GM12878 (cell line): ENCODE data around the gene ACAD11. TPM values are rescaled to one million over a fixed set of nuclear protein-coding genes. Genes with fewer than 3 reads are reported as not detected.

Experiments used
- ATAC-seq: fragments of 200-7000 bp; cut with Tn5 transposase; 3 replicates; pipeline ENCODE4 v1.9.1; 2020; ENCODE audit warnings: mild to moderate bottlenecking, moderate library complexity
- BruUV-seq: library from RNA; stranded (reverse); fragments of 400-500 nt; replicated peaks from 2 replicates; lab custom pipeline; 2021; lab: Mats Ljungman, UMichigan
- CTCF ChIA-PET: fragments of 300-600 bp; sonication (Branson Sonifier 250); formaldehyde crosslinking; extraction: SDS; loops from one replicate; lab custom pipeline; 2021; ENCODE audit warnings: inconsistent platforms; lab: Yijun Ruan, JAX
- POLR2A ChIA-PET: fragments of 350-600 bp; formaldehyde crosslinking; extraction: SDS; loops from one replicate; lab custom pipeline; 2021; ENCODE audit warnings: inconsistent platforms; lab: Charles Lee
- RAD21 ChIA-PET: fragments of 300-600 bp; sonication (Branson Sonifier 250); formaldehyde crosslinking; loops from one replicate; lab custom pipeline; 2023; ENCODE audit warnings: antibody characterized with exemption; ENCODE audit not compliant: unreplicated experiment; lab: Charles Lee
- SMC1A ChIA-PET: fragments of 300-600 bp; sonication (Branson Sonifier 250); formaldehyde crosslinking; loops from one replicate; lab custom pipeline; 2023; ENCODE audit not compliant: unreplicated experiment, uncharacterized antibody; lab: Charles Lee
- DNase-seq: peaks from one replicate; pipeline ENCODE4 v3.0.0-alpha.2; 2011; ENCODE audit warnings: low read depth, low spot score
- FAIRE-seq: peaks from 3 replicates; lab custom pipeline; 2011; peaks lifted over from hg19 to GRCh38; lab: Jason Lieb, UNC
- H2AFZ ChIP-seq: 2 replicates; pipeline ENCODE4 v1.6.0; 2011; ENCODE audit warnings: low read depth, low read length, control low read depth; ENCODE audit not compliant: control insufficient read depth
- H3K27ac ChIP-seq: 2 replicates; pipeline ENCODE4 v1.5.1; 2011; ENCODE audit warnings: control low read depth; ENCODE audit not compliant: control insufficient read depth, insufficient read depth
- H3K27me3 ChIP-seq, 2 experiments: replicated peaks in 1 of 2; 2 replicates each; pipeline versions ENCODE4 v1.6.0 to v1.6.1; 2011; ENCODE audit warnings: low read length in 1 of 2; ENCODE audit not compliant: control insufficient read depth in 2 of 2, insufficient read depth in 2 of 2
- H3K36me3 ChIP-seq, 2 experiments: 2 replicates each; pipeline ENCODE4 v1.5.1; 2011; ENCODE audit warnings: low read length in 1 of 2; ENCODE audit not compliant: control insufficient read depth in 2 of 2, insufficient read depth in 2 of 2
- H3K4me1 ChIP-seq: 2 replicates; pipeline ENCODE4 v1.6.1; 2011; ENCODE audit warnings: mild to moderate bottlenecking, low read length, moderate library complexity, mixed read lengths; ENCODE audit not compliant: control insufficient read depth, insufficient read depth
- H3K4me2 ChIP-seq: 2 replicates; pipeline ENCODE4 v1.6.0; 2011; ENCODE audit warnings: control low read depth; ENCODE audit not compliant: control insufficient read depth, insufficient read depth
- H3K4me3 ChIP-seq: fragments of 200-600 bp; sonication (generic); 2 replicates; pipeline ENCODE4 v1.5.1; 2016
- H3K79me2 ChIP-seq: 2 replicates; pipeline ENCODE4 v1.6.0; 2011; ENCODE audit warnings: low read length; ENCODE audit not compliant: control insufficient read depth, insufficient read depth
- H3K9ac ChIP-seq: 2 replicates; pipeline ENCODE4 v1.8.0; 2011; ENCODE audit warnings: low read length, control low read depth, mixed read lengths; ENCODE audit not compliant: control insufficient read depth, insufficient read depth
- H3K9me3 ChIP-seq: replicated peaks from 3 replicates; pipeline ENCODE4 v1.5.1; 2011; ENCODE audit warnings: mild to moderate bottlenecking, low read length; ENCODE audit not compliant: control insufficient read depth, insufficient read depth
- H4K20me1 ChIP-seq: 2 replicates; pipeline ENCODE4 v1.6.0; 2011; ENCODE audit not compliant: control insufficient read depth, insufficient read depth
- BMI1 ChIP-seq: fragments of 450-650 bp; IDR thresholded peaks from 2 replicates; pipeline ENCODE4 v1.6.1; 2016; ENCODE audit warnings: mild to moderate bottlenecking, moderate library complexity, borderline replicate concordance
- FOXK2 ChIP-seq: fragments of 450-650 bp; IDR thresholded peaks from 2 replicates; pipeline ENCODE4 v1.6.1; 2017; ENCODE audit warnings: mild to moderate bottlenecking, moderate library complexity
- HCFC1 ChIP-seq: fragments of 150-350 bp; IDR thresholded peaks from 2 replicates; pipeline ENCODE4 v1.6.1; 2014; ENCODE audit warnings: low read length
- HDAC2 ChIP-seq: fragments of 200-600 bp; sonication (generic); IDR thresholded peaks from 2 replicates; pipeline ENCODE4 v1.6.1; 2017
- MYB ChIP-seq: fragments of 150-350 bp; IDR thresholded peaks from 2 replicates; pipeline ENCODE4 v1.6.1; 2014; ENCODE audit warnings: mild to moderate bottlenecking, low read depth, low read length, borderline replicate concordance
- NRF1 ChIP-seq: conservative IDR thresholded peaks from 2 replicates; pipeline ENCODE4 v1.6.1; 2011; ENCODE audit warnings: mild to moderate bottlenecking, low read depth, low read length, improper control_type of control experiment
- RB1 ChIP-seq: fragments of 450-650 bp; formaldehyde crosslinking; IDR thresholded peaks from 2 replicates; pipeline ENCODE4 v1.6.1; 2017; ENCODE audit warnings: mild to moderate bottlenecking, borderline replicate concordance
- ZBTB40 ChIP-seq: fragments of 450-650 bp; IDR thresholded peaks from 2 replicates; pipeline ENCODE4 v1.6.1; 2016; ENCODE audit warnings: mild to moderate bottlenecking, moderate library complexity, borderline replicate concordance
- WGBS: methylation state at CpG from one replicate; pipeline ENCODE4 v1.1.6; 2016; ENCODE audit warnings: low lambda C conversion rate; ENCODE audit not compliant: insufficient replicate concordance, insufficient coverage; ENCODE audit errors: missing lambda C conversion rate; 5-methylcytosine and 5-hydroxymethylcytosine counted together
- in situ Hi-C: fragments of 300-500 bp; cut with MboI; formaldehyde crosslinking; loops from 9 replicates; pipeline ENCODE4 v1.14.3; 2018; ENCODE audit warnings: mixed read lengths
- intact Hi-C: fragments of 100-400 bp; cut with micrococcal nuclease; formaldehyde crosslinking; loops from one replicate; pipeline ENCODE4 v1.14.2; 2022; ENCODE audit not compliant: unreplicated experiment
- polyA plus RNA-seq, 11 experiments: library from polyadenylated mRNA; depleted of rRNA in 4 of 11; unstranded in 6 of 11; stranded (reverse) in 5 of 11; fragments of >200 nt; fragmentation: Nextera tagmentation in 4 of 11; fragmentation: Illumina TruSeq in 1 of 11; extraction: Ambion mirVana in 4 of 11; extraction: Trizol in 1 of 11; gene quantifications; 1 replicate in 1 of 11; 2 replicates in 10 of 11; pipeline versions ENCODE4 v1.2.1 to v1.2.3, GENCODE V29; 2011 to 2016; ENCODE audit warnings: inconsistent platforms in 2 of 11, missing spikeins in 2 of 11, low read depth in 1 of 11
- total RNA-seq, 4 experiments: library from RNA; depleted of rRNA in 3 of 4; stranded (reverse); fragments of >200 nt in 3 of 4; fragmentation: Illumina TruSeq in 1 of 4; extraction: Trizol in 1 of 4; gene quantifications; 2 replicates each; pipeline versions ENCODE4 v1.2.1 to v1.2.3, GENCODE V29; 2013 to 2021

Gene ACAD11
- total and polyA plus RNA-seq, 10 of the 15 experiments (the other 5 are each of a cell fraction or from before 2014, with no cell fraction given) = 2.4 to 15.9 (median 10.4) TPM

GRCh38 chr3:132537297-132537696, 122.3 kb downstream of the ACAD11 start:
- DNase-seq = no peak
- ChIA-PET RAD21 (interaction anchor here (4.3 kb wide), 1 partner anchor 105 kb away, joined by 53 read pairs; no protein-coding TSS in a partner anchor), CTCF (interaction anchor here (0.8 to 12.1 kb wide), 9 partner anchors 10 to 110 kb away, joined by 3 to 203 read pairs (median 4); no protein-coding TSS in a partner anchor)

More at GRCh38 chr3:132537297-132537696, 122.3 kb downstream of the ACAD11 start:
- ATAC-seq (no peak), FAIRE-seq (no peak)
- Histone ChIP-seq H3K4me2 (no peak overlapping the region), H3K27me3 (no peaks in the 10 kb centered on the region), H3K4me3 (no peak overlapping the region), H3K27ac (no peak overlapping the region), H3K4me1 (no peaks in the 10 kb centered on the region), H3K79me2 (no peaks in the 10 kb centered on the region), H2AFZ (no peak overlapping the region), H3K36me3 (peaks cover 2 to 21% of the 10 kb centered on the region in 2 experiments), H3K9ac (no peak overlapping the region), H4K20me1 (no peaks in the 10 kb centered on the region), H3K9me3 (no peaks in the 10 kb centered on the region)
- BruUV-seq = no TSS peak
- in situ Hi-C loops = loop anchor here (25.0 kb wide), 1 partner anchor 850 kb away; no protein-coding TSS in a partner anchor
- intact Hi-C loops = no loop called here
- 95% methylated on average over 1 of the region's 1 CpG for WGBS
- ChIA-PET POLR2A (no interaction called here), SMC1A (interaction anchor here (0.6 to 7.1 kb wide), 5 partner anchors 11 to 102 kb away, joined by 3 to 100 read pairs (median 5); no protein-coding TSS in a partner anchor)
- TF ChIP-seq ZBTB40 = no peak
- no peak for TF ChIP-seq FOXK2
- TF ChIP-seq BMI1 = no peak
- no peak for TF ChIP-seq MYB
- TF ChIP-seq HDAC2 = no peak
- TF ChIP-seq RB1 = no peak
- no peak for TF ChIP-seq NRF1
- TF ChIP-seq HCFC1 = no peak
